ENCODE measurements around the gene CLOCK.
A peak's percentile ranks its signal among the peaks of the same experiment; 100 is the strongest.

CLOCK gene

GRCh38 chr4:55410431-55410830, 136.3 kb downstream of the CLOCK start:
- DNase-seq, result no peak

DNA sequence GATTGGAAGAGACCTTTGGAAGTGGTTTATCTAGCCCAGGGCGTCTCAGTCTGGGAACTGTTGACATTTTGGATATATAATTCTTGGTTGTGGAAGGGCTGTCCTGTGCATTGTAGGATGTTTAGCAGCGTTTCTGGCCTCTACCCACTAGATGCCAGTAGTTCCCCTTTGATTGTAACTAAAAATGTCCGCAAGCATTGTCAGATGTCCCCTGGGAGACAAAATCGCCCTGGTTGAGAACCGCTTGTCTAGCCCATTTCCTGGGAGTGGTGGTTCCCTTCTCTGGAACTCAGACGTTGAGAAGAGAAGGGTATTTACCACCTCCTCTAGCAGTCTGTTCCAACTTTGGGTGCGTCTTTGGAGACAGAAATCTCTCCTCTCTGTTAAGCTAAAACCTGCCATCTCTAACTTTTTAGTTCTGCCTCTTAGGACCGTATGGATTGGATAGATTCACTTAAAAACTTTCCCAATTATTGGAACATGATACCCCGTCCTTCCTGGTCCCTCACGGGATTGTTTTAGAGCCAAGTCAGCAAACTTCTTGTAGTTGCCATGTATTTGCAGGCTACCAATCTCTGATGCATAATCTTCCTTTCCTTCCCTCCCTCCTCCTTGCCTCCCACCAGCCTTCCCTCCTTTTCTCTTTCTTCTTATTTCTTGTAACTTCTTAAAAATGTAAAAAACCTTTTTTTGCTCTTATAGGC, 137.1 kb downstream of the CLOCK start:
- no peak for DNase-seq

- no peak for DNase-seq
These were observed 138.9 kb downstream of the CLOCK start for GRCh38 chr4:55407764-55408163.

DNA sequence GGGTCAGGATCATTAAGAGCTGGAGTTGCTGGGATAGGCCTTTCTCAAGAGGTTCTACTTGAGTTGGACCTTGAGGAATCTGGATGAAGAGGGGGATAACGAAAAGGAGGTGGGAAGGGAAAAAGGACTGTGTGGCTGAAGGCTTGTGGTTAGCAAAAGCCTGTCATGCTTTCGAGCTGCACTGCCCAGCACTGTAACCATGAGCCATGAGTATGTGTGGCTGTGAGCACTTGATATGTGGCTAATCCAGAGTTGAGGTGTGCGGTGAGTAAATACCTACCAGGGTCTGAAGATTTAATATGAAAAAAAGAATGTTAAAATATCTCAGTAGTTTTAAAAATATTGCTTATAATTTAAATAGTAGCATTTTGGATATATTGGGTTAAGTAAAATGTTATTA, 139.6 kb downstream of the CLOCK start:
- no peak for DNase-seq

GRCh38 chr4:55406545-55406944, 140.2 kb downstream of the CLOCK start:
- DNase-seq, result no peak

- no peak for DNase-seq
These were observed 141.6 kb downstream of the CLOCK start for GRCh38 chr4:55405073-55405472.

- no peak for DNase-seq
These were observed 147.1 kb downstream of the CLOCK start for GRCh38 chr4:55399581-55399980.

- DNase-seq, result no peak
These were observed 147.7 kb downstream of the CLOCK start for GRCh38 chr4:55398966-55399365.

DNA sequence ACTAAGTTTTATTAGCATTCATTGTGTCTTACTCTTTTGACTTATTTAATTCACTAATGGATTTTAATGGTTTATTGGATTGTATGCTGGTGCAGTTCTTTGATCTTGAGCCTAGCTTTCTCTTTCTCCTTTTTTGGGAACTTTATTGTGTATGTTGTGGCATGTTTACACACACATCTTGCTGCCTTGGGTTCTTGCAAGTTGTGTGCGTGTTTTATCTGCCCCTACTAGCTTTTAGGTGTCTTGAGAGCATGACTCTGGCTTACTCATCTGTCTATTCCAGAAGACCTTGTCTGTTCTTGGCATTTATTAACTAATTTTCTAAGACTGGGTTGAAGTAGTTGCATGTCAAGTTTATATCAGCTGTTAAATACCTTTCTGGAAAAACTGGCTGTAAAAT, 148.2 kb downstream of the CLOCK start:
- DNase-seq, result no peak

- DNase-seq, result no peak
These were observed 149.0 kb downstream of the CLOCK start for GRCh38 chr4:55397520-55398321.

DNA sequence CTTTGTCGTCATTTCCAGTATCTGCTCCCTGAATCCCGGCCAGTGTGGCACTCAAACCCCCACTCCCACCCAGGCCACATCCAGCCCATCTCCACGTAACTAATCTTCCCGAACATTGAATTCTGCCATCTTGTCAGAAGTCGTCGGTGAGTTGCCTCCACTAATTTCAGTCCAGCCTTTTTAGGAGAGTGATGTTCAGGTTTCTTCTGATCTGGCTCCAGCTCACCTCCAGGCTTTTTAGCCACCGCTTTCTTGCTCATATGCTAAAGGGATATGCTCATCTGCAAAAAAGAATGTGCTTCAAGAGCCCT, 149.6 kb downstream of the CLOCK start:
- DNase-seq, result no peak

GRCh38 chr4:55396308-55397125, 150.2 kb downstream of the CLOCK start:
- peak; percentile 78 for DNase-seq

DNA sequence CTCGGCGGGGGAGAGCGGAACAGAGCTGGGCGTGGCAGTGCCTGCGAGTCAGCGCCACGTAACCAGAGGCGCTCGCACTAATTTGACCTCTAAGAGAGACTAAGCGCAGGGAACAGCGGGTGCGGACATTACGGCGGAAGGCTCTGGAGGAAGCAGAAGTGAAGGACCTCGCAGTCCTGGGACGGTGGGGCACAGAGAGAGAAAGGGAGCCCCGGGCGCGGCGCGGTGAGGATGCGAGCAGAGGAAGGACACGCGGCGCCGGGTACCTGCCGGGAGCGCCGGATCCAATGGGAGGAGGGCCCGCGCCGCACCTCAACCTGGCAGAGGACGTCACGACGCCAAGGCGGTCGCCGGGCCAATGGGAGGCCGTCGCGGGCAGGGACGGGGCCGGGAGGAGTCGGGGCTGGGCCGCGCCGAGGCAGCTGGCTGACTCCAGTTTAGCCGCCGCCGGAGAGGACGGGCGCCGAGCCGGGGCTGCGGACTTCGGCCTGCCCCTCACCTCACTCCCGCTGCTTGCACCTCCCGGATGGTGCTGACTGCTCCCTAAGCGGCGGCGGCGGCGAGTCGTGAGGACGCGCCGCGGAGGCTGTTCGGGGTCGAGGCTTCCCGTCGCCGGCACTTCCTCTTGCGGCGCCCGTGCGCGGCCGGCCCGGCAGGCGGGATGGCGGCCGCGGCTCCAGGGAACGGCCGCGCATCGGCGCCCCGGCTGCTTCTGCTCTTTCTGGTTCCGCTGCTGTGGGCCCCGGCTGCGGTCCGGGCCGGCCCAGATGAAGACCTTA, 151.0 kb downstream of the CLOCK start, which contains the start of gene TMEM165:
TMEM165 (plus strand) TSS at position 429 of the 779 bp plus-strand sequence; CDS start at position 662, 233 bp downstream.
- peak; percentile 97 for DNase-seq

DNA sequence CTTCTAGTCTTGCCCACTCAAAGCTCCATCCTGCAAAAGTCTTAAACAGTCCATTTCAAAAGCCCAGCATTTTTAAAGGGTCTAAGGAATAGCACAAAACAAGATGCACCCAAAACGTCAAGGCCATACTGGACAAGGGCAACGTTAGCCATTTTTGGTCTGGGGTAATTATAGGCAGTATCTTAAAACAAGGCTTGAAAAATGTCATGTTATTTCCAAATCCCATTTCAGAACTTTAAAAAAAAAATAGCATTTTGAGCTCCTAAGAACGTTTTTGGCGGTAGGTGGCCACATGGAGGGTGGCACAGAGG, 151.5 kb downstream of the CLOCK start:
- no peak for DNase-seq

DNA sequence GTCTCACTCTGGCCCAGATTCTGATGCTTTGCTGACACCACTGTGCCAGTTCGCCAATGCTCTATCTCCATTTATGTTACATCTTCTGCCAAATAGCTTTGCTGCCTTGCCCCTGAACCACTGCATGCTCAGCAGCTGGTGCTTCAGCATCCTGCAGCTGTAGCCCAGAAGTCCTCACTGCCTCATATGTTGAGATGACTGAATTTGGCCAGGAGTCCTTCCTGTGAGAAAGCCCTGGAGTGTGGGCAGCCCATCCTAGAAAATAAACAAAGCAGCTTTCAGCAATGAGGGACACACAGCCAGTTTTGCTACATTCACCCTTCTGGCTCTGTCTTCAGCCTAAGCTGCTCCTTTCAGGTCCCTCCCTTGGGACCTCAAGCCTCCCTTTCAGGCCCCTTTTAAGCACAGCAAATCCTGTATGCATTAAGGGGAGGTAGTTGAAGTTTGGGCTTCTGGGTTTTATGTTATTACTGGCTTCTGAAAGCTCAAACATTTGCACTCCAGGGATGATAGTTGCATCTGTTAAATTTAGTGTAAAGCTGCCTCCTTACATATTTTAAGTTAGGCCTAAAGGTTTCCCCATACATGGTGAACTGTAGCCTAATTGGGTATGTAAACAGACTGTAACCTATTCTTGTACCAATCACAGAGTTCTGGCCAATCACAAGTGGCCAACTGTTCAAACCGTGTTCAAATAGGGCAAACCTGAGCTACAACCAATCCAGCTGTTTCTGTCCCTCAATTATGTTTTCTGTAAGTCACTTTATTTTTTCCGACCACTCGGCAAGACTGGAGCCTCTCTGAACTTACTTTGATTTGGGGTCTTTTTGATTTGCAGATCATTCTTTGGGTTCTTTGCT, 153.0 kb downstream of the CLOCK start:
- DNase-seq, result no peak

DNA sequence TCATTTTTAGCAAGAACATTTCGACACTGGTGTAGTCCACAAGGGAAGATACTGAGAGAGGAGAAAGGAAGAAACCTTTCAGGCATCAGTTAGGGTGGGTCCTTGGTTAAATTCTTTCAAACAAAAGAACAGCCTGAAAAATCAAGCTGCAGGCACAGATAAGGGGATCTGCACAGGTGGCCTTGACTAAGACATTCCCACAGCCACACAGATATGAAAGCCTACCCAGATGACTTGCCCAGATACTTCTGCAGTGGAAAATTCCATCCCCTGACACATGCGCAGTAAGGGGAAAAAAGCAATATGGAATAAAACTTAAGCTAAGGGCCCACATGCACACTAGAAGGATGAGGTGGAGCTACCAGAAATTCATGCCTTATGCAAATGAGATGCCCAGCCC, 159.9 kb downstream of the CLOCK start:
- no peak for DNase-seq

GRCh38 chr4:55386073-55386472, 160.6 kb downstream of the CLOCK start:
- DNase-seq, result no peak

- no peak for DNase-seq
These were observed 161.5 kb downstream of the CLOCK start for GRCh38 chr4:55385201-55385649.

GRCh38 chr4:55382488-55383003, 164.2 kb downstream of the CLOCK start:
- no peak for DNase-seq

- no peak for DNase-seq
These were observed 165.2 kb downstream of the CLOCK start for GRCh38 chr4:55381502-55381901.

DNA sequence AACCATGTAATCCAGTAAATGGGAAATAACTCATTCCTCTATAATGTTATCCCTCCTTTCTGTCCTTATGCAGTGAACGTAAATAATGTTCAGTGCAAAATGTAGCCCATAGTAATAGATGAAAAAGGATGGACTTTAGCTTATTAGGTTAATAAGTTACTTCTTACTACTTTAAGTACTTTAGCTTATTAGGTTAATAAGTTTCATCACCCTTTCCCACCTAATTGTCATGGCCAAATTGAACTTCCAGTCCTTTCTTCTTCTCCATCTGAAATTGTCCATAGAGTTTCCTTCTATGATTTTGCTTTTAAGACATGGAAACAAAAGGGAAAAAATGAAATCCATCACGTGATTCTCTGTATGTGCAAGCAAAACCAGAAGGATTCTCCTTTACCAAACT, 166.1 kb downstream of the CLOCK start:
- DNase-seq, result no peak
